GM12872 (cell line): ENCODE measurements around the gene TGM4.

Source experiments
- CTCF ChIP-seq: IDR thresholded peaks from 3 replicates; pipeline ENCODE4 v1.5.1; 2011; ENCODE audit warnings: low read depth, mild to moderate bottlenecking, low read length, moderate library complexity; ENCODE audit not compliant: insufficient read depth

TGM4 gene

GRCh38 chr3:44960387-44961026 is 86.1 kb downstream of the TGM4 start:
- no peak for TF ChIP-seq CTCF

GRCh38 chr3:44961888-44962287 is 87.5 kb downstream of the TGM4 start:
- TF ChIP-seq CTCF: no peak

DNA sequence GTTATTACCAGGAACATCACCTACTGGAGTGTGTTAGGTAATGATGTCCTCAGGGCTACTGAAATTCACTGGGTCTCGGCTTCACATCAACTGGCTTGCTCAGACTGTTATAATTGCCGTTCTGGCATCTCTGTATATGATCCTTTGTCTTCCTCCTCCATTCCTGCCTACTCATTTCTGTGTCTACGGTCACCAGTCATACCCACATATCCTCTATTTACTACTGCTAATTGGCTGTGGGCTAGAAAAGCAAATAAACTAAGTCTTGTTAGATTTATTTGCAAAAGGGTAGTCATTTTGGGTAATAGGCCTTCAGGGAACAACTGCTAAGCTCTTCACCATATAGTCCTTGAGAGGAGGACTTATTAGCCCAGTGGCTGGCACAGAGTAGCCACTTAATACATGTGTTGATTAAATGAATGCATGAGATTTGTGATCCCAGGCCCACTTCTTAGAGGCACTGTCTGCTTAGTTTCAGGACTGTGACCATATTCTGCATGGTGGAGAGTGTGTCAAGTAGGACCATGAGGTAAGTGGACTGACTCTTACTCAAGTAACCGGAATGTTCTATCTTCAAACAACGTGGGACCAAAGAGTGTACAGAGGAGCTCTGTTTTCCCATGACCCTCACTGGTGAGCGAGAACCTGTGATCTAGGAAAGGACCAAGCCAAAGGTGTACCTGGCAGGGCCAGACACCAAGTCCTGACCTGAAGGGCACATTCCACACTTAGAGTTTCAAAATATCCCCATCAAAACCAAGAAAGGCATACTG is 88.4 kb downstream of the TGM4 start:
- no peak for TF ChIP-seq CTCF

GRCh38 chr3:44963571-44964325 is 89.3 kb downstream of the TGM4 start:
- no peak for TF ChIP-seq CTCF
